Fibroblast of mammary gland (primary cell): ENCODE measurements around the gene RAB20.

Experiments used
- DNase-seq: peaks from one replicate; pipeline ENCODE4 v3.0.0-alpha.2; 2010; ENCODE audit warnings: low read depth
- H3K4me3 ChIP-seq: 2 replicates; pipeline ENCODE4 v1.5.1; 2011; ENCODE audit warnings: low read depth, mild to moderate bottlenecking, low read length, moderate library complexity; ENCODE audit not compliant: control insufficient read depth
- CTCF ChIP-seq: conservative IDR thresholded peaks from 2 replicates; pipeline ENCODE4 v1.5.1; 2011; ENCODE audit warnings: low read depth, low read length, inconsistent platforms; ENCODE audit not compliant: control insufficient read depth, insufficient read depth

RAB20 gene

GRCh38 chr13:110479648-110480047, 81.9 kb downstream of the RAB20 start:
- DNase-seq, result peak; percentile 1
- no peak overlapping the region for H3K4me3 ChIP-seq

GRCh38 chr13:110479215-110479545, 82.3 kb downstream of the RAB20 start:
- H3K4me3 ChIP-seq, result no peak overlapping the region
- TF ChIP-seq CTCF, result no peak
- DNase-seq, result no peak

More at GRCh38 chr13:110479648-110480047, 81.9 kb downstream of the RAB20 start:
- no peak for TF ChIP-seq CTCF

GRCh38 chr13:110478405-110479214, 82.9 kb downstream of the RAB20 start:
- no peak overlapping the region for H3K4me3 ChIP-seq
- DNase-seq, result no peak
- TF ChIP-seq CTCF, result no peak

- no peak overlapping the region for H3K4me3 ChIP-seq
- DNase-seq, result no peak
- TF ChIP-seq CTCF, result no peak
Measured at GRCh38 chr13:110477706-110478245, 83.7 kb downstream of the RAB20 start.

- TF ChIP-seq CTCF, result no peak
- no peak overlapping the region for H3K4me3 ChIP-seq
- DNase-seq, result no peak
Measured at GRCh38 chr13:110476220-110476617, 85.3 kb downstream of the RAB20 start.

- no peak for DNase-seq
Measured at GRCh38 chr13:110475550-110476219, 85.8 kb downstream of the RAB20 start.

More at GRCh38 chr13:110475550-110476219, 85.8 kb downstream of the RAB20 start:
- TF ChIP-seq CTCF, result no peak
- no peak overlapping the region for H3K4me3 ChIP-seq
